HepG2 (cell line): ENCODE data around the gene SLIT3. TPM values are rescaled to one million over a fixed set of nuclear protein-coding genes. Genes with fewer than 3 reads are reported as not detected.

ENCODE experiments used
- ATAC-seq: fragments of 200-7000 bp; cut with Tn5 transposase; 3 replicates; pipeline ENCODE4 v1.9.1; 2020; ENCODE audit warnings: mild to moderate bottlenecking, moderate library complexity
- BruUV-seq: library from RNA; stranded (reverse); fragments of 400-500 nt; replicated peaks from 2 replicates; lab custom pipeline; 2021; lab: Mats Ljungman, UMichigan
- CTCF ChIA-PET: fragments of 300-600 bp; formaldehyde crosslinking; extraction: SDS; loops from one replicate; lab custom pipeline; 2021; ENCODE audit warnings: low total read pairs, inconsistent platforms, low intra/inter-chr PET ratio; lab: Yijun Ruan, JAX
- POLR2A ChIA-PET: fragments of 350-600 bp; sonication (Branson Sonifier 250); formaldehyde crosslinking; loops from one replicate; lab custom pipeline; 2020; ENCODE audit warnings: antibody characterized with exemption, inconsistent platforms; lab: Yijun Ruan, JAX
- DNase-seq: peaks from one replicate; pipeline ENCODE4 v3.0.0-alpha.2; 2015; ENCODE audit warnings: low spot score
- FAIRE-seq: peaks from 3 replicates; lab custom pipeline; 2011; peaks lifted over from hg19 to GRCh38; lab: Jason Lieb, UNC
- H2AFZ ChIP-seq: one replicate; pipeline ENCODE4 v1.6.1; 2011; ENCODE audit warnings: low read length, inconsistent platforms
- H3K27ac ChIP-seq: fragments of 300-600 bp; 3 replicates; pipeline ENCODE4 v1.8.0; 2011; ENCODE audit warnings: mixed run types, mild to moderate bottlenecking, mixed read lengths, low read length, inconsistent platforms; ENCODE audit not compliant: insufficient read depth; ENCODE audit errors: extremely low read length
- H3K27me3 ChIP-seq, 2 experiments: fragments of 200-600 bp in 1 of 2; 2 replicates in 1 of 2; 3 replicates in 1 of 2; pipeline versions ENCODE4 v1.6.0 to v1.8.0; 2011; ENCODE audit warnings: low read length in 2 of 2, mild to moderate bottlenecking in 2 of 2, moderate library complexity in 2 of 2, inconsistent platforms in 1 of 2; ENCODE audit not compliant: insufficient read depth in 2 of 2, control insufficient read depth in 1 of 2
- H3K36me3 ChIP-seq, 2 experiments: fragments of 200-600 bp in 1 of 2; replicated peaks in 1 of 2; 2 replicates in 1 of 2; 3 replicates in 1 of 2; pipeline versions ENCODE4 v1.5.1 to v1.8.0; 2011; ENCODE audit warnings: low read length in 2 of 2, inconsistent platforms in 1 of 2; ENCODE audit not compliant: insufficient read depth in 2 of 2, control insufficient read depth in 1 of 2
- H3K4me1 ChIP-seq: 2 replicates; pipeline ENCODE4 v1.5.1; 2012; ENCODE audit warnings: low read length, inconsistent platforms; ENCODE audit not compliant: insufficient read depth
- H3K4me2 ChIP-seq: 2 replicates; pipeline ENCODE4 v1.6.0; 2011; ENCODE audit warnings: low read depth, low read length, inconsistent platforms
- H3K4me3 ChIP-seq, 3 experiments: fragments of 200-600 bp in 1 of 3; sonication (generic), shearing (Covaris generic) in 1 of 3; replicated peaks in 1 of 3; 2 replicates each; pipeline ENCODE4 v1.5.1; 2011 to 2016; ENCODE audit warnings: low read length in 3 of 3, inconsistent platforms in 2 of 3, low read depth in 2 of 3, mild to moderate bottlenecking in 2 of 3, control low read depth in 1 of 3, mixed read lengths in 1 of 3; ENCODE audit not compliant: insufficient read depth in 1 of 3
- H3K79me2 ChIP-seq: one replicate; pipeline ENCODE4 v1.6.1; 2011; ENCODE audit warnings: low read length, inconsistent platforms; ENCODE audit not compliant: insufficient read depth
- H3K9ac ChIP-seq: 2 replicates; pipeline ENCODE4 v1.6.0; 2011; ENCODE audit warnings: mild to moderate bottlenecking, low read depth, low read length, inconsistent platforms; ENCODE audit not compliant: insufficient read depth
- H3K9me3 ChIP-seq: 2 replicates; pipeline ENCODE4 v1.5.1; 2012; ENCODE audit warnings: mild to moderate bottlenecking, low read length
- H4K20me1 ChIP-seq: 2 replicates; pipeline ENCODE4 v1.6.0; 2011; ENCODE audit warnings: inconsistent platforms, mild to moderate bottlenecking, low read length, moderate library complexity; ENCODE audit not compliant: insufficient read depth
- ARNT2 ChIP-seq: sonication (generic); formaldehyde crosslinking; IDR thresholded peaks from 2 replicates; pipeline ENCODE4 v1.8.0; 2022; ENCODE audit warnings: mild to moderate bottlenecking, low read depth, missing genetic modification reagents, moderate library complexity
- FOXA3 ChIP-seq: IDR thresholded peaks from 2 replicates; pipeline ENCODE4 v1.6.1; 2016; ENCODE audit warnings: missing genetic modification reagents, missing compliant biosample characterization
- HMG20A ChIP-seq: IDR thresholded peaks from 2 replicates; pipeline ENCODE4 v1.6.1; 2016; ENCODE audit warnings: borderline replicate concordance
- KDM3A ChIP-seq: IDR thresholded peaks from 2 replicates; pipeline ENCODE4 v1.6.1; 2018; ENCODE audit warnings: low read depth, missing compliant biosample characterization
- PBX3 ChIP-seq: sonication (generic); formaldehyde crosslinking; IDR thresholded peaks from 2 replicates; pipeline ENCODE4 v1.8.1; 2023; ENCODE audit warnings: missing genetic modification reagents, inconsistent platforms, borderline replicate concordance
- SETDB1 ChIP-seq: sonication (generic); formaldehyde crosslinking; IDR thresholded peaks from 2 replicates; pipeline ENCODE4 v1.5.1; 2020; ENCODE audit warnings: missing genetic modification reagents, mild to moderate bottlenecking, borderline replicate concordance
- SMAD1 ChIP-seq: sonication (generic); formaldehyde crosslinking; IDR thresholded peaks from 2 replicates; pipeline ENCODE4 v1.4.0; 2020; ENCODE audit warnings: missing genetic modification reagents, low read depth, mild to moderate bottlenecking, borderline replicate concordance
- SRY ChIP-seq: sonication (generic); formaldehyde crosslinking; IDR thresholded peaks from 2 replicates; pipeline ENCODE4 v1.8.0; 2022; ENCODE audit warnings: mild to moderate bottlenecking, missing genetic modification reagents
- TCF7L2 ChIP-seq: IDR thresholded peaks from 2 replicates; pipeline ENCODE4 v1.6.1; 2011; ENCODE audit warnings: mild to moderate bottlenecking, low read depth, low read length, moderate library complexity
- ZNF124 ChIP-seq: sonication (generic); formaldehyde crosslinking; IDR thresholded peaks from 2 replicates; pipeline ENCODE4 v1.4.0; 2020; ENCODE audit warnings: missing genetic modification reagents
- ZNF160 ChIP-seq: sonication (generic); formaldehyde crosslinking; IDR thresholded peaks from 2 replicates; pipeline ENCODE4 v1.8.0; 2022; ENCODE audit warnings: mild to moderate bottlenecking, inconsistent platforms, missing genetic modification reagents
- ZNF430 ChIP-seq: sonication (generic); formaldehyde crosslinking; IDR thresholded peaks from 2 replicates; pipeline ENCODE4 v1.9.0; 2021; ENCODE audit warnings: mild to moderate bottlenecking, missing genetic modification reagents
- WGBS: methylation state at CpG from one replicate; pipeline ENCODE4 v1.1.6; 2017; ENCODE audit warnings: low lambda C conversion rate; 5-methylcytosine and 5-hydroxymethylcytosine counted together
- in situ Hi-C: cut with HindIII; loops from 2 replicates; pipeline ENCODE4 v1.10.0; 2017; ENCODE audit warnings: low pct_unique_long_range_greater_than_20kb; ENCODE audit not compliant: extremely low pct_ligation_motif_present
- intact Hi-C: fragments of 100-400 bp; cut with micrococcal nuclease; formaldehyde crosslinking; loops from one replicate; pipeline ENCODE4 v1.10.0; 2022; ENCODE audit not compliant: unreplicated experiment
- polyA plus RNA-seq, 8 experiments: library from polyadenylated mRNA; depleted of rRNA in 3 of 8; stranded (reverse) in 7 of 8; unstranded in 1 of 8; fragments of >200 nt; fragmentation: Illumina TruSeq in 4 of 8; extraction: Trizol in 4 of 8; gene quantifications; 2 replicates each; pipeline versions ENCODE4 v1.2.1 to v1.2.3, GENCODE V29; 2011 to 2016; ENCODE audit warnings: low read depth in 4 of 8, missing spikeins in 1 of 8, mixed read lengths in 1 of 8; ENCODE audit not compliant: insufficient read depth in 1 of 8
- total RNA-seq, 5 experiments: library from RNA; depleted of rRNA; stranded (reverse); fragments of >200 nt; fragmentation: Illumina TruSeq; extraction: Trizol; gene quantifications; 2 replicates each; pipeline ENCODE4 v1.2.3, GENCODE V29; 2016; ENCODE audit warnings: low read depth in 1 of 5
- TF ChIP-seq, protein P1 (sequence below): sonication (generic); formaldehyde crosslinking; IDR thresholded peaks from 2 replicates; pipeline ENCODE4 v1.9.0; 2021; ENCODE audit warnings: missing genetic modification reagents, mild to moderate bottlenecking, borderline replicate concordance
- TF ChIP-seq, protein P2 (sequence below): sonication (generic); formaldehyde crosslinking; IDR thresholded peaks from 2 replicates; pipeline ENCODE4 v1.5.1; 2020; ENCODE audit warnings: mild to moderate bottlenecking, missing genetic modification reagents, borderline replicate concordance

The SLIT3 gene
- total and polyA plus RNA-seq, 2 of the 13 experiments (the other 11 are each of a cell fraction or from before 2014, with no cell fraction given): not detected

DNA sequence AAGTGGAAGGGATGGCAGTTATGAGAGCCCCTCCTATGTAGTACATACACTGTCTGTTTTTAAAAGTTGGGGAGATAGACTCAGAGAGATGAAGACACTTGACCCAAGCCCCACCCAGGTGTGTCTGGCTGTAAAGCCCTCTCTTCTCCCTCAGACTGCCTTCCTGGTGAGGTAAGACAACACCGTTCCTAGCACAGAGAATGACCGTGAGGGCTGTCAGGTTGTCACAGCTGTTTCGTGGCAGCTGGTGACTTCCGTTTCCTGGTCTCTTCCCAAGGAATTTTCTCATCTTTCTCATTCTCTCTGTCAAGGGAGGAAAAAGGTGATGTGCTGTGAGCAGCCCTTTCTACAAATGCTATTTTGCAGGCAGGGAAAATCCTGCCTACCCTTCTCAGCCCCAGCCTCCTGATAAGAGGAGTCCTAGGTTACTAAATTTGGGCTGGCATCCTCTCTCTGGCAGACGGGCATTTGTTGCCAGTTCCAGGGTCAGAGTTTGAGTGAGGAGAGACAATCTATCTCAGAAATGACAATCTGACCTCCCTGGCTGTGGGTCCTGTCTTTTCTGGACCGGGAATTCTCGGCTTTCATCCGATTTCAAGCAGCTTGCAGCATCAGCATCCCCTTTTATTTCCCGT is 458.3 kb downstream of the SLIT3 start:
- in situ Hi-C loops: no loop called here
- Histone ChIP-seq H4K20me1 (no peaks in the 10 kb centered on the region), H2AFZ (no peak overlapping the region), H3K27me3 (peaks cover 9 to 63% of the 10 kb centered on the region in 2 experiments; a peak in 4 of 5 replicates), H3K9me3 (no peaks in the 10 kb centered on the region), H3K4me3 (no peak overlapping the region), H3K4me2 (no peak overlapping the region), H3K27ac (no peak overlapping the region), H3K9ac (no peak overlapping the region), H3K36me3 (no peaks in the 10 kb centered on the region), H3K79me2 (no peaks in the 10 kb centered on the region), H3K4me1 (no peaks in the 10 kb centered on the region)
- ChIA-PET POLR2A (no interaction called here), CTCF (no interaction called here)
- no peak for DNase-seq
- intact Hi-C loops: no loop called here
- TF ChIP-seq, protein P1, sequence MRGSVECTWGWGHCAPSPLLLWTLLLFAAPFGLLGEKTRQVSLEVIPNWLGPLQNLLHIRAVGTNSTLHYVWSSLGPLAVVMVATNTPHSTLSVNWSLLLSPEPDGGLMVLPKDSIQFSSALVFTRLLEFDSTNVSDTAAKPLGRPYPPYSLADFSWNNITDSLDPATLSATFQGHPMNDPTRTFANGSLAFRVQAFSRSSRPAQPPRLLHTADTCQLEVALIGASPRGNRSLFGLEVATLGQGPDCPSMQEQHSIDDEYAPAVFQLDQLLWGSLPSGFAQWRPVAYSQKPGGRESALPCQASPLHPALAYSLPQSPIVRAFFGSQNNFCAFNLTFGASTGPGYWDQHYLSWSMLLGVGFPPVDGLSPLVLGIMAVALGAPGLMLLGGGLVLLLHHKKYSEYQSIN (CRISPR knock-in tag): no peak
- TF ChIP-seq KDM3A (CRISPR knock-in tag): no peak
- no peak for TF ChIP-seq TCF7L2
- no peak for TF ChIP-seq PBX3 (CRISPR knock-in tag)
- TF ChIP-seq SMAD1 (CRISPR knock-in tag): no peak
- TF ChIP-seq ZNF160 (CRISPR knock-in tag): no peak
- no peak for TF ChIP-seq HMG20A
- no peak for TF ChIP-seq SRY (CRISPR knock-in tag)
- no peak for TF ChIP-seq SETDB1 (CRISPR knock-in tag)
- TF ChIP-seq ARNT2: no peak
- no peak for TF ChIP-seq FOXA3
- TF ChIP-seq, protein P2, sequence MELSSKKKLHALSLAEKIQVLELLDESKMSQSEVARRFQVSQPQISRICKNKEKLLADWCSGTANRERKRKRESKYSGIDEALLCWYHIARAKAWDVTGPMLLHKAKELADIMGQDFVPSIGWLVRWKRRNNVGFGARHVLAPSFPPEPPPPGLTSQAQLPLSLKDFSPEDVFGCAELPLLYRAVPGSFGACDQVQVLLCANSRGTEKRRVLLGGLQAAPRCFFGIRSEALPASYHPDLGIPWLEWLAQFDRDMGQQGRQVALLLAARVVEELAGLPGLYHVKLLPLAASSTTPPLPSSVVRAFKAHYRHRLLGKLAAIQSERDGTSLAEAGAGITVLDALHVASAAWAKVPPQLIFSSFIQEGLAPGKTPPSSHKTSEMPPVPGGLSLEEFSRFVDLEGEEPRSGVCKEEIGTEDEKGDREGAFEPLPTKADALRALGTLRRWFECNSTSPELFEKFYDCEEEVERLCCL (CRISPR knock-in tag): no peak
- TF ChIP-seq ZNF124 (CRISPR knock-in tag): no peak
- TF ChIP-seq ZNF430 (CRISPR knock-in tag): no peak
- ATAC-seq: no peak
- no peak for FAIRE-seq
- BruUV-seq: no TSS peak
- under 1% methylated on average over 9 of the region's 9 CpGs for WGBS
